ENCODE measurements around the gene OR1J4.
"Not testable (repeated sequence)": the region's sequence is repeated elsewhere in the genome, so short reads cannot be mapped to it uniquely, and the experiment has no call there.

The OR1J4 gene, protein sequence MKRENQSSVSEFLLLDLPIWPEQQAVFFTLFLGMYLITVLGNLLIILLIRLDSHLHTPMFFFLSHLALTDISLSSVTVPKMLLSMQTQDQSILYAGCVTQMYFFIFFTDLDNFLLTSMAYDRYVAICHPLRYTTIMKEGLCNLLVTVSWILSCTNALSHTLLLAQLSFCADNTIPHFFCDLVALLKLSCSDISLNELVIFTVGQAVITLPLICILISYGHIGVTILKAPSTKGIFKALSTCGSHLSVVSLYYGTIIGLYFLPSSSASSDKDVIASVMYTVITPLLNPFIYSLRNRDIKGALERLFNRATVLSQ

GRCh38 chr9:122518841-122519240 lies at the start of gene OR1J4:
TSS of gene OR1J4 (plus strand) at chr9:122519141. CDS start at chr9:122519141, 0 bp downstream.
- no peak for DNase-seq (ENCODE audit: low read depth in 2 of 2)

DNA sequence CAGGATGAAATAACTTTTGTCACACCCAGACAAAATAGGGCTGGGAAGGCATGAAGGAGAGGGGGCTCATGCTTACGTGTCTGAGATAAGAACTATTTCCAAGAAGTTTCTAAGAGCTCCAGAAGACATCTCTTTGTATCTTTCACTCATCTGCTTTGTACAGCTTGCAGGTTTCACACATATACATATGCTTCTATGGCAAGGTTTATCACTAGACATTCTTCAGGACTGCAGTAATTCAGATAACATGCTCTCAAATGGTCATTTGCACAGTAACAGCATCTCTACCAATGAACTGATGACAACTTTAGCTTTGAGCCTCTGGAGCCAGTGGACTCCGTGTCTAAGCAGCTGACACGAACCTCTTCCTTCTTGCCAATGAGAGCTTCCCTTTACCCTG lies 44.4 kb upstream of the OR1J4 start:
- DNase-seq (ENCODE audit: low read depth in 2 of 2), result no peak

GRCh38 chr9:122475717-122476116 lies 43.2 kb upstream of the OR1J4 start:
- DNase-seq (ENCODE audit: low read depth in 2 of 2), result no peak

GRCh38 chr9:122477346-122477745 lies 41.6 kb upstream of the OR1J4 start:
- DNase-seq (ENCODE audit: low read depth in 2 of 2), result no peak

GRCh38 chr9:122477826-122478225 lies 41.1 kb upstream of the OR1J4 start, which contains the start of gene OR1J1:
TSS of gene OR1J1 (minus strand) at chr9:122477926. CDS start at chr9:122477926, 0 bp downstream.
- no peak for DNase-seq (ENCODE audit: low read depth in 2 of 2)

GRCh38 chr9:122479062-122479461 lies 39.9 kb upstream of the OR1J4 start:
- DNase-seq (ENCODE audit: low read depth in 2 of 2), result no peak

DNA sequence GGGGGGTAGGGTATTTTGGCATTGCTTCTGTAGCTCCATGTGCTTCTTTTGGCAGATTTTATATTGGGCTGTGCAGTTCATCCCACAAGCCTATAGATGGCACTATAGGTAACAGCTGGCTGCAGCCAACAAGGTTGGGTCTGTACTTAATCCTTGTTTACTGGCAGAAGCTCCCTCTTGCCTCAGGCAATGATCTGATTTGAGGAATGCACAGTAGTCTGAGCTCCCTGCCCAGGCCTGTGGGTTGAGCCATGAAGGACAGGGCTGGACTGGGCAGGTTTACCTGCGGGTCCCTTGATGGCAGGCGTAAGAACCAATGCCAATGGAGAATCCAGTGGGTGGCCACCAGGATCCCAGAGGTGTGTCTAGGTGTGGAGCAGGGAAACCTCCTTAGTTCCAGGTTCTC lies 20.1 kb upstream of the OR1J4 start:
- DNase-seq (ENCODE audit: low read depth in 2 of 2), result no peak

GRCh38 chr9:122506964-122507363 lies 12.0 kb upstream of the OR1J4 start:
- no peak for DNase-seq (ENCODE audit: low read depth in 2 of 2)

DNA sequence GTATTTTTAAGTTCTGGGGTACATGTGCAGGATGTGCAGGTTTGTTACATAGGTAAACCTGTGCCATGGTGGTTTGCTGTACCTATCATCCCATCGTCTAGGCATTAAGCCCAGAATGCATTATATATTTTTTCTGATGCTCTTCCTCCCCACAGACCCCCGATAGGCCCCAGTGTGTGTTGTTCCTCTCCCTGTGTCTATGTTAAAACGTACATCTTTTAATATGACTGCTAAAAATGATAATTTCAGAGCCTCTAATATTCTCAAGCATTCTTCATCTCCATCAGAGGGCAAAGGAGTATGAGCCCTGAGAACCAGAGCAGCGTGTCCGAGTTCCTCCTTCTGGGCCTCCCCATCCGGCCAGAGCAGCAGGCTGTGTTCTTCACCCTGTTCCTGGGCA lies 8.4 kb upstream of the OR1J4 start, which contains the start of gene OR1J2:
OR1J2 (plus strand) TSS at position 301 of the 400 bp plus-strand sequence; CDS start at position 301, 0 bp downstream.
- DNase-seq (ENCODE audit: low read depth in 2 of 2), result no peak

- no peak for DNase-seq (ENCODE audit: low read depth in 2 of 2)
These were observed 715 bp upstream of the OR1J4 start for GRCh38 chr9:122518226-122518625.

GRCh38 chr9:122519376-122519775 lies 435 bp downstream of the OR1J4 start:
- no peak for DNase-seq (ENCODE audit: low read depth in 2 of 2)

- DNase-seq (ENCODE audit: low read depth in 2 of 2), result no peak
These were observed 7.7 kb downstream of the OR1J4 start for GRCh38 chr9:122526602-122527001.

GRCh38 chr9:122527193-122527592 lies 8.3 kb downstream of the OR1J4 start, which contains the start of gene OR1N1:
TSS of gene OR1N1 (minus strand) at chr9:122527293. CDS start at chr9:122527293, 0 bp downstream.
- no peak for DNase-seq (ENCODE audit: low read depth in 2 of 2)

DNA sequence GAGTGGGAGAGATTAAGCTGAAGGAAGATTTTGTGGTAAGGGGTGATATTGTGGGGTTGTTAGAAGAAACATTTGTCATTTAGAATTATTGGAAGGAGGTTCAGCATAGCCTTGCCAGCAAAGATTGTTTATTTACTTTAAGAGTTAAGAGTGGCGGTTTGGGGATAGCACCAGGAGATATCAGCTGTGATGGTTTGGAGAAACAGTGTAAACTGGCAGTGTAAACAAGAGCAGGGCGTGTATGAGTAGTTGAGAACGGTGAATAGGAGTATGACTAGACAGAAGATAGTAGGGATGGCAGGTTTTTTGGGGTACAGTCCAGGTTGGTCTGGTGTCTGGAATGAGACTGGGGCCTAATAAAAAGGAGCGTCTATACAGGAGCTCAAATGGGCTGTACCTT lies 12.2 kb downstream of the OR1J4 start:
- not testable (repeated sequence) for DNase-seq (ENCODE audit: low read depth in 2 of 2)

DNA sequence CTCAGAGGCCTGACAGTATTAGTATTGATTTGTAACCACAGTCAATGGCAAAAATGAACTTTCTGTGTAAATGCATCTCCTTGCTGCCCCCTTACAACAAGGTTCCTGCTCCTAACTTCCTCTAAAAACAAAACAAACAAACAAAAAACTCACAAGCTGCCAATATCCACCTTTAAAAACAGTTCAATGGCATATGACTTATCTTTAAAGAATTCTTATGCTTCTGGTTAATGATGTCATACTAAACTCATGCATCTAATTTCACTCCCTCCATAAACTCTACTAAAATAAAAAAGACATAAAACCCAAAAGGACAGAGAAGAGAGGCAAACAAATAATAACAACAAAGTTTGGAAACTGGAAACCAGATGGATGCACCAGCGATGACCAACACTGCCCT lies 17.2 kb downstream of the OR1J4 start:
- no peak for DNase-seq (ENCODE audit: low read depth in 2 of 2)

DNA sequence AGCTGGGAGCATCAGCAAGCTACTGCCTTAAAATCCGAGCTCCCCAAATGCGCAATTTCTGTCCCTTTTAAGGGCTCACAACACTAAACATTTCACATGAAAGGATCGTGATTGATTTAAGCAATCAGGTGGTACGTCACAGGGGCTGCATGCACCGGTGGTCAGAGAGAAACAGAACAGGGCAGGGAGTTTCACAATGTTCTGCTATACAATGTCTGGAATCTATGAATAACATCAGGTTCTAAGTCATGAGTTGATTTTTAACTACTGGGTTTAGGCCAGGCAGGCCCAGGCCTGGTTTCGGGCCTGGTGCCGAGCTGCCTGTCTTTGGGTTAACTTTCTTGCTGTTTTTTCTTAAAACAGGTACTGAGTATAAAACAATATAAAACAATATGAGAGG lies 18.1 kb downstream of the OR1J4 start:
- not testable (repeated sequence) for DNase-seq (ENCODE audit: low read depth in 2 of 2)

DNA sequence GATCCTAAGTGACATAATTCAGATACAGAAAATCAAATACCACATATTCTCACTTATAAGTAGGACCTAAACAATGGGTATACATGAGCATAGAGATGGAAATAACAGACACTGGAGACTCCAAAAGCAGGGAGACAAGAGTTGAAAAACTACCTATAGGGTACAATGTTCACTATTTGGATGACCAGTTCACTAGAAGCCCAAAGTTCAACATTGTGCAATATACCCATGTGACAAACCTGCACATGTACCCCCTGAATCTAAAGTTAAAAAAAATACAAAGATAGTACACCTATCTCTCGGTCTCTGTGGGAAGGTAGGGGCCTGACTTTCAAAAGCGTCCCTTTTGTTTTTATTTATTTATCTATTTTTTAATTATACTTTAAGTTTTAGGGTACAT lies 19.8 kb downstream of the OR1J4 start:
- DNase-seq (ENCODE audit: low read depth in 2 of 2), result no peak

DNA sequence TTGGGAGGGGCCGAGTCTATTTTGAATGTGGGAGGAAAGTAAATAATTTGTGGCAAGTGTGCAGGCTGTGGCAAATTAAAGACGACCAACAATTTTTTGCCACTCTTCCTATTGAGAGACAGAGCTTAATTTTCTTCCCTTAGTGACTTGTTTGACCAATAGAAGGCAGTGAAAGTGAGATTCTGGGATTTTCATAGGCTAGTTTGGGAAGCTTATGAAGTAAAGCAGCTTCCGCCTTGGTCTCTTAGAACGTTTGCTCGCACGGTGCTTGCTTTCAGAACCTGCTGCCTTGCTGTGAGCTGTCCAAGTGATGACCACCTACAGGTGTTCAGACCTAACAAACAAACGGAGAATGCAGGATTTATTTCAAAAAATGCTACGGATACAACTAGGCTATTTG lies 27.3 kb downstream of the OR1J4 start:
- no peak for DNase-seq (ENCODE audit: low read depth in 2 of 2)

DNA sequence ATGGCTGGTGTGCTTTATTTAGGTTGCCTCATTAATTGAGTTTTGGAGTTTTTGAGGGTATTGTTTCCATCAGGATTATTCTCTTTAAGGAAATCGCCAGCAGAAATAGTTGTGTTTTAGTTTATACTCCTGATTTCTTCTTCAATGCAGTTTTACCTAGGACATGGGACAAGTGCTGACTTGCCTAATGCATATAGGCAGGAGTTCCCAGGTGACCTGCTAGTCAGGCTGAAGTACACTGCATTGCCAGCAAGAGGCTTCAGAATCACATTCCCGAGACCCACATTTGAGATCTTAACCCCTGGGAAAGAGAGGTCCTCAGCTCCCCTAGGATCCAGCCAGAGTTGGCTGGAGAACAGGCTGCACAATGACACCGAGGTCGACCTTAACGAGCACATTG lies 32.4 kb downstream of the OR1J4 start:
- DNase-seq (ENCODE audit: low read depth in 2 of 2), result no peak

- no peak for DNase-seq (ENCODE audit: low read depth in 2 of 2)
These were observed 33.9 kb downstream of the OR1J4 start, which contains the start of gene OR1N2 for GRCh38 chr9:122552812-122553211. TSS of gene OR1N2 (plus strand) at chr9:122553112. CDS start at chr9:122553212, 100 bp downstream.

DNA sequence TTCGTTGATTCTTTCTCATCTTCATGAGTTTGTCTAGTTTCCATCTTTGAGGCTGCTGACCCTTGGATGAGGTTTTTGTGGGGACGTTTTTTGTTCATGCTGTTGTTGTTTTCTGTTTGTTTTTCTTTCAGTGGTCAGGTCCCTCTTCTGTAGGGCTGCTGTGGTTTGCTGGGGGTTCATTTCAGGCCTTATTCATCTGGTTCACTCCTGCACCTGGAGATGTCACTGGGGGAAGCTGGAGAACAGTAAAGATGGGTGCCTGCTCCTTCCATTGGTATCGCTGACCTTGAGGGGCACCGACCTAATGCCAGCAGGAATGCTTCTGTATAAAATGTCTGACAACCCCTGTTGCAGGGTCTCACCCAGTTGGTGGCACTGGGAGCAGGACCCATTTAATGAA lies 42.5 kb downstream of the OR1J4 start:
- DNase-seq (ENCODE audit: low read depth in 2 of 2), result no peak

DNA sequence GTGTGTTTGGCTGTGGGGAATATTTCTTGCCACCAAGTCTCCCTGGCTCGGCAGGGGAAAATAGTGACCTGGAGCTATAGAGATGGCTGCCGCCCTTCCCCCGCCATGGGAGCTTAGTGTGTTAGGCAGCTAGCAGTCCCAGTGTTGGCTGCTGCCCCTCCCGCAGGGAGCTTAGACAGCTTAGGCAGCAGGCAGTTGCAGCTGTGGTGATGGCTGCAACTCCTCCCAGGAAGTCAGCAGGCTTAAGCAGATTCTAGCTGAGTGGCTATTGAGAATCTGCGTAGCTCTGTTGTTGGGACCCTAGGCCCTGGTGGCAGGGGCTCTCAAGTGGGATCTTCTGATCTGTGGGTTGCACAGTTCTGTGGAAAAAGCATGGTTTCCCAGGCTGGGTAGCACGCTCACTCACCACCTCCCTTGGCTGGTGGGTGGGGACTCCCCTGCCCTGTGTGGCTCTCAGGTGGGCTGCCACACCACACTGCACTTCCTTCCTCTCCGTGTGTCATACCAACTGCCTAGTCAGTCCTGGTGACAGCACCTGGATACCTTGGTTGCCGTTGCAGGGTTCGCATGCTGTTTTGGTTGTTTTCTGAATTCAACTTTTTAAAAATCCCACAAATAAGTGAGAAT lies 43.3 kb downstream of the OR1J4 start:
- peak; percentile 4 to 26 for DNase-seq (ENCODE audit: low read depth in 2 of 2)

GRCh38 chr9:122567901-122568300 lies 49.0 kb downstream of the OR1J4 start:
- no peak for DNase-seq (ENCODE audit: low read depth in 2 of 2)

Data from stimulated activated CD8-positive, alpha-beta memory T cell treated with anti-CD3 and anti-CD28 coated beads, Interleukin-15, amount 100 ng/mL, for 4 hours (primary cell).